Cerebellar cortex (tissue), 1 donor: Measurements from ENCODE around the gene SART3.

Experiments used
- DNase-seq: peaks from one replicate; pipeline ENCODE4 v3.0.0-alpha.2; 2015; ENCODE audit warnings: low spot score

SART3 gene

DNA sequence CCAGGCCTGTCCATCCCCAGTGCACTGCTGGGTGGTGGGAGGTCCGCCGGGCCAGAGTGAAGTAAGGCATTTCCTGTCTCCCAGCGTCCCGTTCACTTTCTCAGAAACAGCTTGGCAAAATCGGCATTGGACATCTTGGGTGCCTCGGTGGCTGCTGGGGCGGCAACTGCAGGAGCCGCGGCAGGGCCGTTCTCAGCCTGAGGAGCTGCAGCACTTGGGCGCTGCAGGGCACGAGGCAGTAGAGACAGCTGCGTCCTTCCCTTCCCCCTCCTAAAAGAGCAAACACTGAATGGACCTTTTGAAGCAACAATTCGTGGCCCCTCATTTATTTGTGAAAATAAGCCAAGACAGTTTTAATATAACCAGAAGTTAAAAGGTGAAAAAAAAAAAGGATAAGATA, 37.6 kb downstream of the SART3 start:
- DNase-seq, result no peak

DNA sequence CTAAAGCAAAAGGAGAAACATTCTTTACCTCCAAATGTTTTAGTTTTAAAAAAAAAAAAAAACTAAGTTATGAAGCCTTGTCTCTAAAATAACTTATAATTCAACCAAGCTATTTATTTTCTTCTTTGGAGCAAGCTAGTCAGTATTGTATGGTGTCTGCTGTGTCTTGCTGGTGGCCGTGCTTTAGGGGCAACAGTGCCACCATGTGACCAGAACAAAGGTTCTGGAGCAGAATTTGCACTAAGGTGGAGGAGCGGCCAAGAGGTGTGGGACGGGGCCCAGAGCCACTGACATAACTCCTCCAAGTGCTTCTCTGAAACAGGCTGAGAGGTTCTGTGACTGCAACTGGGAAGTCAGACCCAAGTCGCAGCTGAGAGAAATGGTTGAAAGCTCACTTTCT, 41.4 kb downstream of the SART3 start:
- DNase-seq, result peak; percentile 65

DNA sequence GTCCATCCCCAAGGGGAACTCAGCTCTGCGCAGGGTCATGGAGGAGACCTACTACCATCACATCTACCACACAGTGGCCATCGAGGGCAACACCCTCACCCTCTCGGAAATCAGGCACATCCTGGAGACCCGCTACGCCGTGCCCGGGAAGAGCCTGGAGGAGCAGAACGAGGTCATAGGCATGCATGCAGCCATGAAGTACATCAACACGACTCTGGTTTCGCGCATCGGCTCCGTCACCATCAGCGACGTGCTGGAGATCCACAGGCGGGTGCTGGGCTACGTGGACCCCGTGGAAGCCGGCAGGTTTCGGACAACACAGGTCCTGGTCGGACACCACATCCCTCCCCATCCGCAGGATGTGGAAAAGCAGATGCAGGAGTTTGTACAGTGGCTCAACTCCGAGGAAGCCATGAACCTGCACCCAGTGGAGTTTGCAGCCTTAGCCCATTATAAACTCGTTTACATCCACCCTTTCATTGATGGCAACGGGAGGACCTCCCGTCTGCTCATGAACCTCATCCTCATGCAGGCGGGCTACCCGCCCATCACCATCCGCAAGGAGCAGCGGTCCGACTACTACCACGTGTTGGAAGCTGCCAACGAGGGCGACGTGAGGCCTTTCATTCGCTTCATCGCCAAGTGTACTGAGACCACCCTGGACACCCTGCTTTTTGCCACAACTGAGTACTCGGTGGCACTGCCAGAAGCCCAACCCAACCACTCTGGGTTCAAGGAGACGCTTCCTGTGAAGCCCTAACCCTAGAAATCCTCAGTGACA, 42.1 kb downstream of the SART3 start:
- DNase-seq, result no peak

DNA sequence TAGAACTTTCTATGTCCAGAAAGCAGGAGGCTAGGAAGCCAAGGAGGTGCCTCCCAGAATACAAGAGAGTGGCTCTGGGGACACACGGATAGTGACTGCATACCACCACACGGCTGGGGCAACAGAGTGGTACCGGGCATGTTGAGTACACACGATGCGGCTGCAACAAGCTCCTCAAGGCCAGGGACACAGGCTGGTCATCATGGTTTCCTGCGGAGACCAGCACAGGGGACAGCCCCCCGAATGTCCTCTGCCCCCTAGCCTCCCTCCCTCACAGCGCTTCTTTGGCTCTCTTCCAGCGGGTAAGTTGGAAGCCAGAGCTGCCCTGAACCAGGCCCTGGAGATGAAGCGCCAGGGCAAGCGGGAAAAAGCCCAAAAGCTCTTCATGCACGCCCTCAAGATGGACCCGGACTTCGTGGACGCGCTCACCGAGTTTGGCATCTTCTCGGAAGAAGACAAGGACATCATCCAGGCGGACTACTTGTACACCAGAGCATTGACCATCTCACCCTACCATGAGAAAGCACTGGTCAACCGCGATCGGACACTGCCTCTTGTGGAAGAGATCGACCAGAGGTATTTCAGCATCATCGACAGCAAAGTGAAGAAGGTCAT, 42.8 kb downstream of the SART3 start:
- no peak for DNase-seq

DNA sequence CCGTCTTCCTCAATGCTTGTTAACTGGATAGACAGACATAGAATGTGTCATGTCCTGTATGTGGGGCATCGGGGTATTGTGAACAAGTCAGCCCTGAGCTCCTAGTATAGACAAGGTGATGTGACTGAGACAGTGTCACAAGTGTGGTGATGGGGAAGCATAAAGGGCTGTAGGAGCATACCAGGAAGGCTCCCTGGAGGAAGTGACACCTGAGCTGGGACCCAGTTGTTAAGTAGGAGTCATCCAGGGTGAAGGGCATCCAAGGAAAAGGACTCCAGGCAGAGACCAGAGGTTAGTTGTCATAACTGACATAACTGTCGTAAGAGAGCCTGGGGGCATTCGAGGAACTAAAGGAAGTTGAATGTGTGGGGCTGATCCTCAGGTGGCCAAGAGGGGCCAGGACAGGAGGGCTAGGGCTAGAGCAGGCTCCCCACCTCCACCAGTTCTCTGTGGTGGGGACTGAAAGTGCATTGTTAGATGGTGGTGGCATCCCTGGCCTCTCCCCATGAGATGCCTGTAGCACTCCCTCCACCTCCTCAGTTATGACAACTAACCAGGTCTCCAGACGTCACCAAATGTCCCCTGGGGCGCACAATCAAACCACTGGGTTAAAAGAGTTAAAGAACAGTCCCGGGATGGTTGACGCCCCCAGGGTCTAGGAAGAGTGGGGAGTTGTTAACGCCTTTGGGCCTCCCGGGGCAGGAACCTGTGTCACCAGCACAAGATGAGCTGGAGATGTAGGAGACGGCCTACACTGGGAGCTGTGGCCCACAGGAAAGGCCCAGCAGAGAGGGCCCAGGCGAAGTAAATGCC, 43.5 kb downstream of the SART3 start:
- DNase-seq, result no peak

DNA sequence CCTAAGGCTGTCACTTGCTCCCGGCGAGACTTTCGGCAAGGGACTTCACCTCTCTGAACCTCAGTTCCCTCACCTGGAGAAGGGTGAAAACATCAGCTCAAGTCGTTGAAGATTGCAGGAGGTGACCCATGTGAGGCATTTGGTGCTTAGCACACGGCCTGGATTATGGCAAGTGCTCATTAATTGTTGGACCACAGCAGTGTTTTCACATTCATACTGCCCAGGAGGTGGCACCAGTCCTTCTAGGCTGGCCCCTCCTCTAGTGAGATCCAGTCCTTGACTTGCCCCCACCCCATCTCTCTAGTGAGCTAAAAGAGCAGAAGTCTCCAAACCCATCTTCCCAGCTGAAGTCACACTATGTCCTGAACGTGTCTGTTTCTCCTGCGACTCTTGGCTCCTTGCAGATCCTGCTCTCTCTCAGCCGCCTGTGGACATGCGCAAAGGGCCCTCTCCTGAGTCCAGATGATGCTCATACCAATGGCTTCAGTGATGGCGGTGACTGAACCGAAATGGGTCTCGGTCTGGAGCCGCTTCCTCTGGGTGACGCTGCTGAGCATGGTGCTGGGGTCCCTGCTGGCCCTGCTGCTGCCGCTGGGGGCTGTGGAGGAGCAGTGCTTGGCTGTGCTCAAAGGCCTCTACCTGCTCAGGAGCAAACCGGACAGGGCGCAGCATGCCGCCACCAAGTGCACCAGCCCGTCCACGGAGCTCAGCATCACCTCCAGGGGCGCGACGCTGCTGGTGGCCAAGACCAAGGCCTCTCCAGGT, 44.3 kb downstream of the SART3 start:
- DNase-seq, result peak; percentile 27

DNA sequence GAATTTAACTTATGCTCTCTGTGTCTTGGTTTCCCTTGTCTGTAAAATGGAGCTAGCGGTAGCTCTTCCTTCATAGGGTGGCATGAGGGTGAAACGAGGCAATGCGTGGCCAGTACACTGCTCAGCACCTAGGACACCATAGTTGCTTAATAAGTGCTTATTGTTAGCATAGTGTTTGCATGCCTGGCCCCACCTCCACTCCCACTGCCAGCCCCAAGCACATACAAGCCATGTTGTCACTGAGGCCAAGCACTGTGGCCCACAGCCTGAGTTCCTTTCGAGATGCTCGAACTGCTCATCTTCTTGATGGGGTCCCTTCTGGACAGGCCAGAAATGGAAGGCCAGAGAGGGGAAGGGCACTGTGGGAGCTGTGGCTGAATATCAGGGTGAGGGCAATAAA, 45.1 kb downstream of the SART3 start:
- DNase-seq, result no peak

DNA sequence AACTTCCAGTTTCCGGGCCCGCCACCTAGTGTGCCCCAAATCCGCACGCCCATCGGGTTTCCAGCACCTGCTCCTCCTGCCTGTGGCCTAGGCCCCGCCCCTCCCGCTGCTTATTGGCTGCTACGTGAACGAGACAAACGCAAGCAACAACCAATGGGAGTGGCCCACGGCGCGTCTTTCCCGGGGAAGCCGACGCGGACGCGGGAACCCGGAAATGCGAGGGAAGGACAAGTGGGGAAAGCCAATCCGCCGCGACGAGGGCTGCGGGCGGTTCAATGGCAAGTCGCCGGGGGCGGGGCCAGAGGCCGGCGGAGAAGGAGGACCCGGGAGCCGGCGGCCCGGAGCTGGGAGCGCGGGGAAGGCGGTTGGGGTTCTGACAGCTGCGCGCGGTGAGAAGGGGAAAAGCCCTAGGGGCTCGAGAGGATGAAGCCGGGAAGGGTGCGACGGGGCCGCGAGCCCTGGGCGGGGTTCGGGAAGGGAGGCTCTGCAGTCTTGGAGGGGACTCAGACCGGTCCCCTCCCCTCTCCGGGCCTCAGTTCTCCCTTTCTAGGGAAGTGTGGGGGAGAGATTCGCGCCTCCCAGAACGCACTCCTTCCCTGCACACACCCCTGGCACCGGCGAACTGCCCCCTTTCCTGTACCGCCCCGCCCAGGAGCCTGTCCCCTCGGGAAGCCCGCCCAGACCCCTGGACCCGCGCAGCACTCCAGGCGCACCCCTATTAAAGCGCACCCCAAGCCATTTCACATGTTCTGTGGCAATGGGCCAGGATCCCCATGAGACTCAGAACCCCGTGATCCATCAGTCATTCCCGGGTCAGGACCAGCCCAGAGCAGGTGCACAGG, 45.8 kb downstream of the SART3 start, which contains the start of gene FICD:
Gene FICD, plus strand, starts transcription at position 305 of the 842 bp plus-strand sequence. CDS start 1,696 bp downstream, outside the sequence.
- DNase-seq, result peak; percentile 99

DNA sequence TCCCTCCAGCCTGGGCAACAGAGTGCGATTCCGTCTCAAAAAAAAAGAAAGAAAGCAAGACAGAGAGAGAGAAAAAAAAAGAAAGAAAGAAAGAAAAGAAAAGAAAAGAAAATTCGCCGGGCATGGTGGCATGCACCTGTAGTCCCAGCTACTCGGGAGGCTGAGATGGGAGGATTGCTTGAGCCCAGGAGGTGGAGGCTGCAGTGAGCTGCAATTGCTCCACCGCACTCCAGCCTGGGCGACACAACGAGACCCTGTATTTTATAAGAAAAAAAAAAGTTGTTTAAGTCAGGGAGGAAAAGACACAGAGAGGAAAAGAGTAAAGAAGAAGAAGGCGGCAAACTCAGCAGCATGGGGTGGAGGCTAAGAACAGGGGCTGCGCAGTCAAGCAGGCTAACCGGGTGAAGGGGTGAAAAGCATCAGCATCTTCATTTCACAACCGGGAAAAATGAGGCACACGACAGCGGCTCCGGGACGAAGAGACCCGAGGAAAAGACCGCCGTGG, 46.5 kb downstream of the SART3 start:
- DNase-seq, result no peak

DNA sequence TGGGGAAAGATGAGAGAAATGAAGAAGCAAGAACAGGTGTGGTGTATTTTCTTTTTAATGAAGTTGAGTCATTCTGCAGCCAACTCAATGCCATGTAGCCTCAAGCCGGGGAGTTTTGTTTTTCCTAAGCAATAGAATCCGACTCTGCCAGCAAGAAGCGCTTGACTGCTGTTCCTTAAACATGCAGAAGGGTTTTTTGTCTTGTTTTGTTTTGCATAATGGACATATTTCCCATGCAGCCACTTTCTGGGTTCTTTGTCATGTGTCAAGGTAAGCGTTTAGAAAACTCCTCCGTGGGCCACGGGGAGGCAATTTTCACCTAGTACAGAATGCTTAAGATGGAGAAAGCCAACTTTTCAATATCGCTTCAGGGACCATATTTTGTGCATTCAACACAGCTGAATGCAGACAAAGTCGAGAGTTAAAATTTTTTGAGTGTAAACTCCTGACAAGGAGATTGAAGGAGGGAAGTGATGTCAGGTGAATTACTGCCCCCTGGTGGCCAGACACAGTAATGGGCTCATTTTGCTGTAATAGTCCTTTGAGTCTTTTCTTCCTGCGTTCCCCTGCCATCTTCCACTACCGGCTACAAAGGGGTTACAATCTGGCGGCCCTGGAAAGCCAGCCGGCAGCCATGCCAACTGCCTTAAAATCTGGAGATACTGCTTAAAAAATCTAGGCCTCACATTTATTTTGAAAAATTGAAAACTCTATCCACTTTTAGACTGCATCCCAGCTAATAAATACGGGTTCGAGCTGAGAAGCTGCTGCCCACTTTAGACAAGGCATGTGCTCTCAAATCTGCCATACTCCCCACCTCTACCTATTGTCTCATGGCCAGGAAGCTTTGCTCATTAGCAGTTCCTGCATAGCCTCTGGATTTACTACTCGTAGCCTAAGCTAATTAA, 49.1 kb downstream of the SART3 start:
- peak; percentile 95 for DNase-seq

DNA sequence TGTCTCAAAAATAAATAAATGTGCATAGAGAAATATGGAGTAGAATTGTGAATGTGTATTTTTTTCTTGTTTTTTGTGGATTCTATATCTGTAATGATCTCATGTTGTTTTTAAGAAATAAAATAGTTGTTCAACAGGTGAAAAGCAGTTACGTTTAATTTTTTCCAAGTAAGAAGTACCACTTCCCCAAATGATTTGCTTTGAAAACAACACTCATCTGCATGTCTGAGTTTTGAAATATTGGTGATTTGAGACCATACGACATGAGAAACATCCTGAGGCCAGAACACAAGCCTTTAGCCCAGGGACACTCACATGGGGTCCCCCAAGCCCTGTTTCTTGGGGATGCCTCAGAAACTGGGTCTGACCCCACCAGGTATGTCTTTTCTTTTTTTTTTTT, 50.1 kb downstream of the SART3 start:
- DNase-seq, result no peak

DNA sequence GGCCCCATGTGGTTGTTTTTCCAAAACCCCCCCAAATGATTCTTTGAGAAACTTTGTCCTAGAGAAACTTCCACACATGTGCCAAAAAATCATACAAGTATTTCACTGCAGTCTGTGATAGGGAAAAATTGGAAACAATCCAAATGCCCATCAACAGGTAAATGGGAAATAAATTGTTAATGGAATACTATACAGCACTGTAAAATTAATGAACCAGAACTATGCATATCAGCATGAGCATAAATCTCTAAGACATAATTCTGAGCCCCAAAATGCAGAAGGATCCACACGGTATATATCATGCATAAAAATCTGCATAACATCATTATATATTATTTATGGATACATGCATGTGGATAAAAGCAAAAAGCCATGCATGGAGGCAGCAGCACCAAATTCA, 51.2 kb downstream of the SART3 start:
- no peak for DNase-seq

DNA sequence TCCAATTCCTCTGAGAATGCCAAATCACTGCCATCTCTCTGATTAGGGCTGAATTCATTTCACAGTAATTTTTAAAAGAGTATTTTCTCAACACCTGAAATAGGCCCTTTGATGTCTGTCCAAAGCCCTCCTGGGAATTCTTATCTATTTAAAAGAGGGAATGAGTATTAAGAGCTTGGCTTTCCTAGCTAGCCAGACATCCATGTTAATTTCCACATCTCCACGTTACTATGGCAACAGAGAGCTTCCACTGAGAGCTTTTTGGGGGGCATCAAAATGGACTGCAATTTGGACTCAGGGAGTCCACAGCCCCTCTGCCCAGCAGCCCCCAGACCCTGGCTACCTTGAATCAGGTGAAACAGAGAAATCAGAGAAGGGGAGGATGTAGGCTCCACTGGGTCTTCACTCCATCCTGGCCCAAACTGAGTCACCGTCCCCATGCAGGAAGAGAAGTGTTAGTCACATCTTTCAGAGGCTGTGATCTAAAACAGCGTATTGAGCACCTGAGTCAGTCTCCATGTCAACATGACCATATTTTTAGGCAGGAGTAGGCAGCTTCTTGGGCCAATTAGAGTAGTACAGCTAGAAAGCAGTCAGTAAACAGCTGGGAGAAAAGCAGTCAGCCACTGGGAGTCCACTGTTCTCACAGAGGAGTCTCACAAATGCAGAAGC, 52.9 kb downstream of the SART3 start:
- no peak for DNase-seq

DNA sequence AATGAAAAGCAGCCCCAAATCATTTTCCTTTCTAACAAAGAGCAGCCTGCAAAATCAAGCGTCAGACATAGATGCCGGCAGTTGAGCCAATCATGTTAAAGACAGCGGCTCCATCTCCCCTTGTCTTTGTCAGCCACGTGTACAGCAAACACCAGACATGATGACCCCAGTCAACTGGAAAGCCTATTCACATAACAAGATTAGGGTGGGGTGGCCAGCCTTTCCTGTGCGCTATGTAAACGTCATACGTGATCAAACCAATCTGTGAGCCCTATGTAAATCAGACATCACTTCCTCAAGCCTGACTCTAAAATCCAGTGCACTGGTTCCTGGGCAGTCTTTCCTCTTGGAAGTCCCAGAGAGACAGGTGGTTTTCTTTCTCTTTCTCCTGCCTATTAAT, 55.8 kb downstream of the SART3 start:
- DNase-seq, result no peak

DNA sequence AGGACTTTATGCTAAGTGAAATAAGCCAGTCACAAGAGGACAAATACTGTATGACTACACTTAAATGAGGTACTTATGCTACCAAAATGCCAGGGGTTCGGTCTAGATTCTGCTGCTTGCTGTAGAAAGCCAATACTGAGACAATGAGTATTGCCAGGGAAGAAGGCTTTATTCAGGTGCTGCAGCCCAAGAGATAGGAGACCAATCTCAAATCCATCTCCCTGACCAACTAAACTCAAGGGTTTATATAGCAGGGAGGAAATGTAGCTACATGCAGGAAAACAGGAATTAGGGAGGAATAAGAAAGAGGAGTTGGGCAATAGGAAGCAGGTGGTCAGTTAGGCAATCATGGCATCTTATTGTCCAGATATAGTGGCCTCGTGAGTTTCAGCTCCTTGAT, 58.1 kb downstream of the SART3 start:
- DNase-seq, result no peak

DNA sequence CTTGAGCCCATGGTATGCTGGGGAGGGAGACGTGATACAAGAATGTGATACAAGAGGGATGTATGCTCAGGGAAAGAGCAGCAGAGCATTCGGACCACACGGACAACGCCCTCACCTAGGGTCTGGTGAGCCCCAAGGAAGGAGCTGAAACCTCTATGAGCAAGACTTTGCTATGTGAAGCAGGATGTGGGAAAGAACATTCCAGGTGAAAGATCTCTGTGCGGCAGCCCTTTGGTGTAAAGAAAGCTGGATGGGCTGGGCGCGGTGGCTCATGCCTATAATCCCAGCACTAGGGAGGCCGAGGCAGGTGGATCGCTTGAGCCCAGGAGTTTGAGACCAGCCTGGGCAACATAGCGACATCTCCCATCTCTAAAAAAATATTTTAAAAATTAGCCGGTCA, 62.8 kb downstream of the SART3 start:
- no peak for DNase-seq

DNA sequence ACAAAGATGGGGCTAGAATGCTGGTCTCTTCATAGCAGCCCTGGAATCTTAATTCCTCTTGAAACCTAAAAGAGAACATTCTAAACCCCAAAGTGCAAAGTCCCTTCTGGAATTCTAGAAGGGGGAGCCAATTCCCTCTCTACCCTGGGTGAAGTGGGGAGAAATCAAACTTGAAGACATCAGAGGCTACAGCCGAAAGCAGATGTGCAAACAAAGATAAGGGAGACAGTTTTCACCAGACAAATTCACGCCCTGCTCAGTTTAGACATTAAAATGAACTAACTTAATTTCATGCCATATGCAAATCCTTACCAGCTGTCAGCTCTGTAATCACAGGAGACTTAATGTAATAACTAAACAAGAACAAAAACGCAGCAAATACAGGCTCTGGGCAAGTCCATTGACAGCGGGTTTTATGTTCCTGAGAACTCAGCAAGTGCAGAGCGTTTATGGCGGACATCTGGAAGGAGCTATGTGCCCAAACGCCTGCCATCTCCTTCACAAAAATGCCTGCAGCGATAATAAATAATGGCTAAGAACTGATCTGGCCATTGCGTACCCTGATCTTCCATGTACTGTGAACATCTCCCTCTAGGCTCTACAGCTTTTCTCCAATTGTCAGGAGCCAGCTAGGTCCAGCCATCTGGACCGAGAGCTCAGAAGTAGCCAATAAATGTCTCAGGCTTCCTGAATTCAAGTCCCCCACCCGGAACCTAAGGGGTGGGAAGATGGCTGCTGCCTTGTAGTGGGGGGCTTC, 65.0 kb downstream of the SART3 start:
- DNase-seq, result no peak

DNA sequence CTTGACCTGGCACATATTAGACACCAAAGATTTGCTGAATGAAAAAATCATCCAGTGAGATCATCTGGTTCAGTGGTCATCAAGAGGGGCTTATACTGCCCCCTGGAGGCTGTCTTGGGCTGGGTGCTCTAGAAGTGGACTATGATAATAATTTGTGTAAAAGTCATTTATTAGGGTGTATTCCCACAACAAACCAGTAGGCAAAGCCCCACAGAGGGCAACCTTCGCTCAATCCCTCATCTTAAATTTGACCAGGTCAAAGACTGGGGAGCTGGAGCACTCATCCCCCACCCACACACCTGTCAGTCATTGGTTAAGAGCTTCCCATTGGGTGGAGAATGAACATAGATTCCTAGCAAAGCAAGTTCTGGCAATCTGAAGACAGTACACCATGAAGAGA, 65.9 kb downstream of the SART3 start:
- DNase-seq, result no peak

DNA sequence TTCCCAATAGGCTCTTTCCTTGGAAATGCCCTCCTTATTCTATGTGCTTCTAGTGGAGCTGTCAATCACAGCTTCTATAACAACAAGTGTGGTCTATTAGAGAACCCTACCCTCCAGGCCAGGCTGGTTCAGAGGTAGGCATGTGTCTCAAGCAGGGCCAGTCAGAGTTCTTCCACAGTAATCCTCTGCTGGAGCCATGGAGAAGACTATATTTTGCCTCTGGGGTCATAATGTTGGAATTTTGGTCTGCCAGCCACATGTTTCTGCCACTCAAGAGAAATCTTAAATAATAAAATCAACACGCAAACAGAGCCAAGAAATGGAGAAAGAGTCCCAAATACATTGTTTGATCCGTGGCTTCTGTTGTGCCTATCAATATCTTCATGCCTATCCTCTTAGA, 69.7 kb downstream of the SART3 start:
- DNase-seq, result no peak
